SU-DHL-6 (cell line): ENCODE results near the gene TRMT1.

Experiments
- H2AFZ ChIP-seq: fragments of 200-600 bp; sonication (generic); 2 replicates; pipeline ENCODE4 v1.6.1; 2014; ENCODE audit warnings: low read depth, mild to moderate bottlenecking, moderate library complexity, mixed read lengths, antibody characterized with exemption, low read length; ENCODE audit not compliant: severe bottlenecking
- H3F3A ChIP-seq: fragments of 200-600 bp; shearing (Covaris generic); 2 replicates; pipeline ENCODE4 v1.6.0; 2016; ENCODE audit warnings: antibody characterized with exemption, mild to moderate bottlenecking; ENCODE audit not compliant: insufficient read depth
- H3K27ac ChIP-seq: fragments of 200-600 bp; sonication (generic); 2 replicates; pipeline ENCODE4 v1.5.1; 2016; ENCODE audit warnings: low read depth, mild to moderate bottlenecking, low read length, moderate library complexity, mixed read lengths
- H3K27me3 ChIP-seq: fragments of 200-600 bp; sonication (generic), shearing (Covaris generic); 2 replicates; pipeline ENCODE4 v1.6.0; 2014; ENCODE audit warnings: mild to moderate bottlenecking, low read length
- H3K36me3 ChIP-seq: fragments of 200-600 bp; sonication (generic); 2 replicates; pipeline ENCODE4 v1.6.1; 2014; ENCODE audit warnings: mild to moderate bottlenecking, low read length, mixed read lengths
- H3K4me2 ChIP-seq: fragments of 300-600, 200-600 bp; shearing (Covaris generic), sonication (generic); 2 replicates; pipeline ENCODE4 v1.6.0; 2014; ENCODE audit warnings: low read length, low read depth, mild to moderate bottlenecking; ENCODE audit not compliant: poor library complexity, severe bottlenecking
- H3K4me3 ChIP-seq: fragments of 200-600 bp; sonication (generic); 2 replicates; pipeline ENCODE4 v1.5.1; 2014; ENCODE audit warnings: antibody characterized with exemption, low read length, mild to moderate bottlenecking, mixed read lengths; ENCODE audit not compliant: insufficient read depth, poor library complexity, severe bottlenecking
- H3K79me2 ChIP-seq: fragments of 200-600 bp; sonication (generic); 2 replicates; pipeline ENCODE4 v1.6.1; 2014; ENCODE audit warnings: mild to moderate bottlenecking, low read length, moderate library complexity; ENCODE audit not compliant: insufficient read depth
- H3K9ac ChIP-seq: fragments of 200-600 bp; sonication (generic); 2 replicates; pipeline ENCODE4 v1.7.0; 2014; ENCODE audit warnings: mild to moderate bottlenecking, low read length
- H3K9me2 ChIP-seq: fragments of 200-600 bp; sonication (generic); replicated peaks from 2 replicates; pipeline ENCODE4 v1.6.1; 2014; ENCODE audit warnings: low read length; ENCODE audit not compliant: insufficient read depth
- H3K9me3 ChIP-seq: fragments of 200-600 bp; sonication (generic); 2 replicates; pipeline ENCODE4 v1.6.1; 2014; ENCODE audit warnings: low read length, mixed read lengths; ENCODE audit not compliant: insufficient read depth
- H4K20me1 ChIP-seq: fragments of 200-600 bp; sonication (generic); 2 replicates; pipeline ENCODE4 v1.6.1; 2014; ENCODE audit warnings: low read depth, mild to moderate bottlenecking, antibody characterized with exemption, low read length, moderate library complexity, mixed read lengths
- CTCF ChIP-seq: fragments of 200-600 bp; sonication (generic); IDR thresholded peaks from one replicate; pipeline ENCODE4 v1.5.1; 2017; ENCODE audit warnings: antibody characterized with exemption, mild to moderate bottlenecking, low read length, moderate library complexity; ENCODE audit not compliant: insufficient read depth, poor library complexity, severe bottlenecking
- EZH2phosphoT487 ChIP-seq: fragments of 200-600 bp; sonication (generic), shearing (Covaris generic); conservative IDR thresholded peaks from 2 replicates; pipeline ENCODE4 v1.6.1; 2018; ENCODE audit warnings: mild to moderate bottlenecking, antibody characterized with exemption, low read length, moderate library complexity, mixed read lengths

Gene TRMT1

GRCh38 chr19:13134626-13135025, 18.1 kb upstream of the TRMT1 start:
- Histone ChIP-seq H3K27ac (no peak overlapping the region), H3K9ac (no peak overlapping the region), H3F3A (no peaks in the 10 kb centered on the region), H3K27me3 (no peaks in the 10 kb centered on the region), H3K4me2 (no peak overlapping the region), H4K20me1 (peaks cover 5% of the 10 kb centered on the region; the same call in 1 of the 2 replicates), H3K4me3 (no peak overlapping the region), H2AFZ (no peak overlapping the region), H3K9me2 (no peaks in the 10 kb centered on the region), H3K9me3 (no peaks in the 10 kb centered on the region), H3K36me3 (no peaks in the 10 kb centered on the region), H3K79me2 (peaks cover 17% of the 10 kb centered on the region; the same call in 1 of the 2 replicates)
- no peak for TF ChIP-seq CTCF
- no peak for TF ChIP-seq EZH2phosphoT487

- H3K36me3 ChIP-seq, result no peaks in the 10 kb centered on the region
- H3F3A ChIP-seq, result no peaks in the 10 kb centered on the region
- no peaks in the 10 kb centered on the region for H3K27me3 ChIP-seq
- peaks cover 29% of the 10 kb centered on the region for H3K79me2 ChIP-seq
- H3K4me3 ChIP-seq, result no peak overlapping the region
- TF ChIP-seq CTCF (no peak), EZH2phosphoT487 (no peak)
- peaks cover 5% of the 10 kb centered on the region; the same call in 1 of the 2 replicates for H4K20me1 ChIP-seq
- H3K9me2 ChIP-seq, result no peaks in the 10 kb centered on the region
- no peaks in the 10 kb centered on the region for H3K9me3 ChIP-seq
- H2AFZ ChIP-seq, result no peak overlapping the region
- H3K27ac ChIP-seq, result no peak overlapping the region
- H3K4me2 ChIP-seq, result no peak overlapping the region
- H3K9ac ChIP-seq, result no peak overlapping the region
Measured at GRCh38 chr19:13133241-13133870, 16.8 kb upstream of the TRMT1 start.

GRCh38 chr19:13132471-13133180, 16.1 kb upstream of the TRMT1 start:
- no peaks in the 10 kb centered on the region for H3K9me2 ChIP-seq
- no peak overlapping the region for H3K9ac ChIP-seq
- TF ChIP-seq EZH2phosphoT487, result no peak
- no peak for TF ChIP-seq CTCF
- no peak overlapping the region for H3K4me3 ChIP-seq
- H3K79me2 ChIP-seq, result peaks cover 36% of the 10 kb centered on the region
- no peaks in the 10 kb centered on the region for H3K9me3 ChIP-seq
- H3K4me2 ChIP-seq, result no peak overlapping the region
- H2AFZ ChIP-seq, result no peak overlapping the region
- no peaks in the 10 kb centered on the region for H3K27me3 ChIP-seq
- H3K36me3 ChIP-seq, result no peaks in the 10 kb centered on the region
- no peak overlapping the region for H3K27ac ChIP-seq
- H3F3A ChIP-seq, result no peaks in the 10 kb centered on the region
- H4K20me1 ChIP-seq, result peaks cover 5% of the 10 kb centered on the region; the same call in 1 of the 2 replicates
